Non-pigmented ciliary epithelial cell (primary cell): Measurements from ENCODE around the gene GUCY1B1.

Source experiments
- DNase-seq: peaks from one replicate; pipeline ENCODE4 v3.0.0-alpha.2; 2010; ENCODE audit warnings: low read depth

GUCY1B1 gene

DNA sequence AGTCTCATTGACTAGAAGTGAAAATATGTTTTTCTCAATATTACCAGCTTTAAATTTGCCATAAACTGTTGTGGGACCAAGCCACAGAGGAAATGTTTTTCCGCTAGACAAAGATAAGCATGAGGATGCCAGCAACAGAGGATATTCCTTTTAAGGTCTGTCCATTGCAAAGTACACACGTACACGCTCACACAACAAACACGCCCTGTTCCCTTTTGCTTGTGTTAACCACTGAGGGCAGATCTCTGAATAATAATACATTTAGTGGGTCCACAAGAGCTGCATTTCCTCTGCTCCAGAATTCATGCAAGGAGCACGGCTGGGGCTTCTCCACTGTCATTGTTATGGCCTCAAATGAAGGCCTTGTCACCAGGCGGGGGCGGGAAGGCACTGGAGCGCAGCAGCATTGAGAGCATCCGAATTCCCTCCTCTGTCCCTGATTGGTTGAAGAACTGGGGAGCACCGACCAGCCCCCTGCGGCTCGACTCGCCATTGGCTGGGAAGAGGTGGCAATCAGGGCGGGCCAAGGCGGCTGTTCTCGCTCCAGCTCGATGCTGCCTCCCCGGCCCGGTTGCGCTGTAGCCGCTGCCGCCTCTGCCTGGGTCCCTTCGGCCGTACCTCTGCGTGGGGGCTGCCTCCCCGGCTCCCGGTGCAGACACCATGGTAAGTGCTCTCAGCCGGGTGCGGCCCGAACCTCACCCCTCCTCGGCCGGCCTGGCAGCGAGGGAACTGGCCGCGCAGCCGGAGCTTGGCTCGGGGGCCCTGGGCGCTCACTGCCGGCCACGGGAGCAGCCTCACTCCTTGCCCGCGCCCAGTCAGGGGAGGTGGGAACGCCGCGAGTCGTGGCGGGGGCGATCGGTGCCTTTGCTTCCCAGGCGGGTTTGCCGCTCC, at the start of gene GUCY1B1:
TSS of gene GUCY1B1 (plus strand) at position 541 of the 891 bp plus-strand sequence. CDS start at position 661, 120 bp downstream.
- DNase-seq: peak; percentile 82

- DNase-seq: no peak
Observed at GRCh38 chr4:155709918-155710317, 48.9 kb upstream of the GUCY1B1 start.

DNA sequence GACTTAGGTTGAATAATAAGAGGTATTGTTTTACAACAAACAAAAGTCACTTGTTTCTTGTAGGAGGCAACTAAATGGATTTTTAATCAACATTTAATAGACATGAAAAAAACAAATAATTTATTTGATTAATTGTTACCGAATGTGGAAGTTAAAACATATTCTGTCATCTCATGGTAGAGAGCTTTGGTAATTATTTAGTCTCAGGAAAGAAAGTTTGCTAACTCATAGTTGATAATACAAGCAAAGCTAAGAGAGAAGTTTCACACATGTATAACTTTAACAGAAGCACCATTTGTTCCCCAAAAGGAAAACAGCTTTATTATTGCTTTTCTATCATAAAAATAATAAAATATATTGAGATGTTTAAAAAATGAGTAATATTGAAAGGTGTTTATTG, 47.3 kb upstream of the GUCY1B1 start:
- no peak for DNase-seq

DNA sequence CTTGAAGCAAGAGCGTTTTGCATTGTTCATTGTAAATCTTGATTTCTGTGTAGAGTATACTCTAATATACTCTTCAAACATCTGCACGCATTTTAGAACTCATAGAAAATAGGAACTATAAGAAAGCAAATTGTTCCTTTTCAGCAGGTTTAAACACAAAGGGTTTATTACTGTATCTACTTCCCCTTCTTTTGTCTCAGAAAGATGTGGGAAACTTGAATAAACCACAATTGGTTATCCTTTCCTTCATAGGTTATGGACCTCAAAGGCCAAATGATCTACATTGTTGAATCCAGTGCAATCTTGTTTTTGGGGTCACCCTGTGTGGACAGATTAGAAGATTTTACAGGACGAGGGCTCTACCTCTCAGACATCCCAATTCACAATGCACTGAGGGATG, 46.0 kb upstream of the GUCY1B1 start:
- no peak for DNase-seq

DNA sequence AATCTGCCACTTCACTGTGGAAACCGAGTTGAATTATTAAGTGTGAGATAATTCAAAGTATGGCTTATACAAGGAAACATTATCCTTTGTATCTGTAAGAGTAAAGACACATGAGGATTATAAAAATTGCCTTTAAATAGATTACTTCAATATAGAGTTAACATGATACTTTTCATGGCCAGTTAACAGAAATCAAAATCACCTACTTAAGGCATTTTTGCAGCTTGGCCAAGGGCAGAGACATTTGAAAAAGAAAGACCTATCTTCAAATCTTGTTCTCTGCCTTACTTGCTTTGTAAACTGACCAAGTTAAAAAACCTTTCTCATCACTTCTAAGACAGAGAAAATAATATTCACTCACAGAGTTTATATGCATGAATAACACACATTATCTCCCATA, 44.9 kb upstream of the GUCY1B1 start:
- DNase-seq: no peak

DNA sequence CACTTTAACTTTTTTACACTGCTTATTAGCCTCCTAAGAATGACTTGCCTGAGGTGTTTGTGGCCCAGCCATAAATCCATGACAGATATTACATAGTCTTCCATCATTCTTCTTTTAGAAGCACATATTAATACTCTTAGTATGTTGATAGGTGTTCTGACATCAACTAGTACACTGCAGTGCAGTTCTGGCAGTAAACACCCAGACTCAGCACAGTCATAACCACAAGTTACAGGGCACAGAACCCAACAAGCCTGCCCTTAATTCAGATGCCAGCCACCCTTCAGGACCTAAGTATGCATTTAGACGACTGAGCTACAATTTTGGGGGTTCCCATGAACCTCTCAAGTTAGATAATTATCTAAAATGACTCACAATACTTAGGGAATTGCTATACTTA, 36.5 kb upstream of the GUCY1B1 start:
- DNase-seq: no peak

DNA sequence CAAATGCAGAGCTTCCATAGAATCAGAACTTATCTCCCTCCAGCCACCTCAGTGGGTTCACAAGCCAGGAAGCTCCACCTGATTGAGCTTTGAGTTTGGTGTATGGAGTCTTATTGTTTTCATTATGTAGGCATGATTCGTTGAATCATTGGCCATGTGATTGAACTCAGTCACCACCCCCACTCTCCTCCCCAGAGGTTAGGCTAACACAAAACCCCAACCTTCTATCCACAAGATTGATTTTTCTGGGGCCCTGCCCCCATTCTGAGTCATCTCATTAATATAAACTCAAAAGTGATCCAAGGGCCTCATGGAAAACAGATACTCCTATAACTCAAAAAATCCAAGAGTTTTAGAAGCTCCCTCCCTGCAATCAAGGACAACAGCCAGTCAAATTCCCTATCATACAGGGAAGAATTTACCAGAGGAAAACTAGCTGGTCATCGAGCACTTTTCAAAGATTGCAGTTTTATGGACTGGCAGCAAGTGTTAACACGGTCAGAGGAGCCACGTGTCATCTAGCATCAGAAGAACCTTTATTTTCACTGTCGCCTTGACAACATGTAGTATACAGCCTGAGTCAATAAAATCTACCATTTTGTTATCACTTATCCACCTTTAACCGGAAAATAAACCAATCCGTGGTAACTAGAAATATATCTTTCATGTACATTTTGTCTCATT, 35.9 kb upstream of the GUCY1B1 start:
- DNase-seq: no peak

DNA sequence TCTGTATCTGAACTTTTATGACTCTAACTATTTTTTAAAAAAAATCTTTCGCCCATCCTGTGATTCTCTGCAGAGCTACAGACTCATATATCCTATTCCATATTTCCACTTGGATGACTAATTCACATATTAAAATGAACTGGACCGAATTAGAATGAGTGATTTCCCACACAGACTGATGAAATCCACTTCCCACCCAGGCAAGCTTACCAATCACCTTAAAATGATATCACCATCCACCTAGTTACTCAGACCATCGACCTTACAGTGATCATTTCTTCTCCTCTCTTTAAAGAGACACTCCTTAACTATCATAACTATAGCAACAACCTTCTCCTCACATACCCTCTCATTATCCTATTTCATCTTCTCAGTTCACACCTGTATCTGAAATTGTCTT, 34.1 kb upstream of the GUCY1B1 start:
- DNase-seq: no peak

- no peak for DNase-seq
Observed at GRCh38 chr4:155734065-155734464, 24.8 kb upstream of the GUCY1B1 start.

DNA sequence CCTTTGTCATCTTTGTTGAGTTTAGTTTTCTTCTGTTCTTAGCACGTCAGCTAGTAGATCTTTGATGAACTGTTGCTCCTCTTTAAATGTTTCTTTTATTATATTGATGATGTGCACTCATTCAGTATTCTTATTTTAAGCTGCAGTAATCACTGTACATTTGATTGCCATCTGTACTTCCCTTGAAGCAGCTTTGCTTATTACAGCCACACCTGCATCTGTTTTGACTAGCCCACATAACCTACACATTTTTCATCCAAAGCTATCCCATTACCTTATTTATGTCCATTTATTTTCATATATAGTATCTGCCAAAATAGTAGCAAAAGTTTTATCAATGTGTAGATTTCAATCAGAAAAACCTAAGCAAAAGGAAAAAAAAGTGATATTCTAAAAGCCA, 23.9 kb upstream of the GUCY1B1 start:
- no peak for DNase-seq

GRCh38 chr4:155735496-155735895, 23.3 kb upstream of the GUCY1B1 start:
- DNase-seq: no peak

DNA sequence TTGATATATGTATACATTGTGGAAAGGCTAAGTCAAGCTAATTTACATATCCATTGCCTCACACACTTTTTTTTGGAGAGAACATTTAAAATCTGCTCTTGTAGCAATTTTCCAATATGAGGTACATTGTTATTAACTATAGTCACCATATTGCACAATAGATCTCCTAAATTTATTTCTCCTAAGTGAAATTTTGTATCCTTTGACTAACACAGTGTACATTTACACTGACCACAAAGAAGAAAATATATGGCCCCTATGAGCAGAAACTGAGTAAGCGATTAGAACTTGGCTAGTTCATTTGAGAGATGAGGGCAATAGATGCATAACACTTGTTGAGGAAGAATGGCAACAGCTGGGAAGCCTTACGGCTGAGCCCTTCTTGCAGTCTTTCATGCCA, 20.3 kb upstream of the GUCY1B1 start:
- DNase-seq: peak; percentile 22

- DNase-seq: no peak
Observed at GRCh38 chr4:155741546-155741945, 17.3 kb upstream of the GUCY1B1 start.

DNA sequence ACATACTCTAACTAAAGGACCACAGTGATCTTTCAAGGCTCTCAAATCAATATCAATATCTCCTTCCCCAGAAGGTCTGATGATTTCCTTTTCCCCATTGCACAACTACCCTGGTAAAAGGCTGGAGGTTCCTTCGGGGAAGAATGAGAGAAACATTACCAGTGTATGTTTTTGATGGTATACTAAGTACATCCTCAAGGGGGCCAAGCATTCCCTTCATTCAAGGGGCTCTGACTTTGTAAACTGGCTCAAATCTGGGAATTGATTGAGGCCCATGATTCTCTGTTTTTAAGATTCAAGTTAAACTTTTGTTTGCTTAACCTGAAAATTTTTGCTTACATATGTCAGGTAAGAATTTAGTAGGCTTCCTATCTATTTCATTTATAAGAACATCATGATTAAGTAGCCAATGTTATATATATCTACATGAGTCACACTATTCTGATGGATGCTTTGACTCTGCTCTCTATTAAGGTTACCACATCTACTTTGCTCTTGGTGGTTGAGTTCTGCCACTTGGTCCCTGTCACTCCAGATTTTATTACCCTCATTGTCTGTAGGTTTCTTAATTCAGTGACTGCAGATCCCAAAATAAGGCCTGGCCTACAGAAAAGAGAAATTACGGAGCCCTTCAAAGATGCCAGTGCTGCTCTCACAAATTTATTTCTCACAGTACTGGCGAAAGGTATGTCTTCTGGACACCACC, 16.4 kb upstream of the GUCY1B1 start:
- no peak for DNase-seq

- peak; percentile 30 for DNase-seq
Observed at GRCh38 chr4:155745984-155746383, 12.8 kb upstream of the GUCY1B1 start.

DNA sequence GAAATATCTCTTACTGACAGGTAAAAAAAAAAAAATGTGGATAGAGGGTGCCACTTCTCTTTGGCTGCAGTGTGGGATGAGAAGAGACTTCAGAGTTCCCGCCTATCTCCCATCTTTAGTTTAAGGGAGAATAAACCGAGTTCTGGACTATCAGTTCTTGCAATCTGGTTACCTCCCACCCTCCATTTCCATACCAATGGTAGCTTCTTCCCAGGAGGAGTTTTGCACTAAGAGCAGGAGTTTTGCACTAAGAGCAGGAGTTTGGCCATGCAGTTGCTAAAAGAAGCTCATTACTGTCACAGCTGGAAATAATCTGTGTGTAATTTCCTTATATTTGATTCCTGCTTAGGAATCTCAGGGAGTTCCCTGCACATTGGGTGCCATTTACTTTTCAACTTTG, 10.8 kb upstream of the GUCY1B1 start:
- DNase-seq: no peak

- DNase-seq: no peak
Observed at GRCh38 chr4:155749041-155749440, 9.8 kb upstream of the GUCY1B1 start.

- no peak for DNase-seq
Observed at GRCh38 chr4:155751569-155751968, 7.3 kb upstream of the GUCY1B1 start.

DNA sequence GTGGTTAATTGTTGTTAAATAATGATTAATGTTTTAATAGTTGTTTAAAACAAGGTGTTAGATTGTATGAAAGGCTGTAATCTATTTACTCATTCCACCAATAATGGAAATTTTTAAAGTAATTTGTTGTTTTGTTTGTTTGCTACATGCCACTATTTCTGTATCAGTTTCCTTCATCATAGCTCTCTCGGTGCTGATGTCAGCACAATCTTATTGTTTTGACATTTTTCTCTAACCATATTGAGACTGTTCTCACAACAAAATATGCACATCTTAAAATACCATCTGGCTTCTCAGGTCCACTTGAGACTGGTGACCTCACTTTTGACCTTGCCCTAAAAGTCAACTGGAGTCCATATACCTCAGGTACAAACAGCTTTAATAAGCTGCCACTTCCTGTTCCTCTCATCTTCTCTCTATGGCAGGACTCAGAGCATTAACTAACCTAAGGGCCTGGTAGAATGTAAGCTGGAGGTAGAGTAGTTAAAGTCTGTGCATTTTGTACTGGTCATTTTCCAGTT, 1.0 kb upstream of the GUCY1B1 start:
- DNase-seq: no peak

DNA sequence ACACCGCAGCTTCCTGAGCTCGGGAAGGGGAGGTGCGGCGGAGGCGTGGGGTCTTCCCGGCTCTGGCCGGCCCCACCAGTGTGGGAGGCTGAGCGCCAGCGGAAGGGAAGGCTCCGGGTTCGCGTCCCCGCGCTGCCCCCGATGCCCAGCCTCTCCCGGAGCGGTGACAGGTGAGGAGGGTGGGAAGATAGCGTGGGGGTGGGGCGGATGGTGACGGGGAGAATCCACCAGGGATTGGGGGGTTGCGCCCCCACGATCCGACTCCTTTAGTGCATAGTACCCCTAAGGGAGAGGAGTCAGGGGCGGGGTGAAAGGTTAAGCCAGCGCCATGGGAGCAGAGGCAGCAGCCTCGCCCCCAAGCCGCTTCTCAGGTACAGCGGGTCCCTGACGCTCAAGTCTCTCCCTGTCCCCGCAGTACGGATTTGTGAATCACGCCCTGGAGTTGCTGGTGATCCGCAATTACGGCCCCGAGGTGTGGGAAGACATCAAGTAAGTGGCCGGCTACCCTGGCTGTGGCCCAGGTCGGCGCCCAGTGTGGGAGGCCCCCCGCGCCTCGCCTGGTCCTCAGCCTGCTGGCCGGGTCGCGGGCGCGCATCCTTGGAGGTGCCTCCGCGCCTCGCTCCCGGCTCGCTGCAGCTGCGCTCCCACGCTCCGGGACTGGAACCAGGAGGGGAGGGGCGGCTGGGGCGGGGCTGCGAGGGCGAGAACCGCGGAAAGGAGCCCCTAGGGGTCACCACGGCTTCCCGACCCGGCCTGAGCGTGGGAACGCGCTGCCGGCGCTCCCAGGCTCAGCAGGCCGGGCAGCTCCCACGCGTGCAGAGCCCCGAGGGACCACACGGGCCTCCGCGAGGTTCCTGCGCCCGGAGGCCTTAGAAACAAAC, 791 bp downstream of the GUCY1B1 start:
- no peak for DNase-seq

DNA sequence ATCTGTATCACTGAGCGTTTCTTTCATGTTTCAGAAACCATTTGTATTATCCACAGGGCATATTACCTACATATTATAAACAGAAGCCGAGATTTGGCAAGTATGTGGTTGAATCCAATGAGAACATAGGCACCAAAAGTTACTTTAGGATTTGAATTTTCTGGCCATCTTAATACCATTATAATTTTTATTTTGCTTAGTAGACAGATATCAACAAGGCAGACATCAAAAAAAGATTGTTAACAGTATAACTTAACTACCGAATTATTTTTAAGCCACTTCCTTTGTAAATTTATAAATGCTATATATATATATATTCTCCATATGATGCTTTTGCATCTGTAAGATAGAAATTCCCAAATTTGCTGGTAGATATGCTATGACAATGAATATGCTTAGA, 2.2 kb downstream of the GUCY1B1 start:
- no peak for DNase-seq

GRCh38 chr4:155761916-155762315, 3.1 kb downstream of the GUCY1B1 start:
- DNase-seq: no peak
